ENCODE measurements around the gene MAPK4.

Gene MAPK4

GRCh38 chr18:50622320-50622719 is 62.4 kb downstream of the MAPK4 start:
- H3K79me2 ChIP-seq (ENCODE audit: insufficient read depth, low read length), result no peaks in the 10 kb centered on the region
- no peaks in the 10 kb centered on the region for H3K9me3 ChIP-seq (ENCODE audit: low read length)
- no peak for TF ChIP-seq CTCF (IDR thresholded peaks at IDR 0.05; ENCODE audit: low read length)
- TF ChIP-seq EZH2 (IDR thresholded peaks at IDR 0.05; ENCODE audit: borderline replicate concordance, low read length), result no peak
- H3F3A ChIP-seq (ENCODE audit: insufficient read depth, low read length), result no peaks in the 10 kb centered on the region
- no peak overlapping the region for H3K9ac ChIP-seq (ENCODE audit: low read length)
- H3K27me3 ChIP-seq (ENCODE audit: insufficient read depth, low read length), result no peaks in the 10 kb centered on the region
- H3K4me1 ChIP-seq (ENCODE audit: insufficient read depth, low read length, severe bottlenecking), result no peaks in the 10 kb centered on the region
- no peak overlapping the region for H3K4me2 ChIP-seq (ENCODE audit: low read length)
- H4K20me1 ChIP-seq (ENCODE audit: insufficient read depth, low read length), result no peaks in the 10 kb centered on the region
- no peaks in the 10 kb centered on the region for H3K36me3 ChIP-seq (ENCODE audit: insufficient read depth, low read length)
- no peak overlapping the region for H3K27ac ChIP-seq (ENCODE audit: low read depth, low read length, poor library complexity, severe bottlenecking)
- no peak overlapping the region for H3K4me3 ChIP-seq (ENCODE audit: low read depth, low read length, poor library complexity, severe bottlenecking)
- H3K9me2 ChIP-seq (ENCODE audit: low read depth, low read length), result no peaks in the 10 kb centered on the region
- no peak overlapping the region for H2AFZ ChIP-seq (ENCODE audit: low read length)

- Histone ChIP-seq H3K4me3 (ENCODE audit: low read depth, low read length, poor library complexity, severe bottlenecking) (no peak overlapping the region), H2AFZ (ENCODE audit: low read length) (no peak overlapping the region), H3K4me2 (ENCODE audit: low read length) (no peak overlapping the region), H3K36me3 (ENCODE audit: insufficient read depth, low read length) (no peaks in the 10 kb centered on the region), H3K27me3 (ENCODE audit: insufficient read depth, low read length) (no peaks in the 10 kb centered on the region), H3K27ac (ENCODE audit: low read depth, low read length, poor library complexity, severe bottlenecking) (no peak overlapping the region), H3K4me1 (ENCODE audit: insufficient read depth, low read length, severe bottlenecking) (no peaks in the 10 kb centered on the region), H4K20me1 (ENCODE audit: insufficient read depth, low read length) (no peaks in the 10 kb centered on the region), H3K79me2 (ENCODE audit: insufficient read depth, low read length) (no peaks in the 10 kb centered on the region), H3K9me2 (ENCODE audit: low read depth, low read length) (no peaks in the 10 kb centered on the region), H3K9ac (ENCODE audit: low read length) (no peak overlapping the region), H3F3A (ENCODE audit: insufficient read depth, low read length) (no peaks in the 10 kb centered on the region), H3K9me3 (ENCODE audit: low read length) (no peaks in the 10 kb centered on the region)
- TF ChIP-seq CTCF (IDR thresholded peaks at IDR 0.05; ENCODE audit: low read length) (no peak), EZH2 (IDR thresholded peaks at IDR 0.05; ENCODE audit: borderline replicate concordance, low read length) (no peak)
Measured at GRCh38 chr18:50622865-50623393, 63.0 kb downstream of the MAPK4 start.

GRCh38 chr18:50623694-50624352 is 63.9 kb downstream of the MAPK4 start:
- Histone ChIP-seq H3K36me3 (ENCODE audit: insufficient read depth, low read length) (no peaks in the 10 kb centered on the region), H3K27me3 (ENCODE audit: insufficient read depth, low read length) (no peaks in the 10 kb centered on the region), H3K4me3 (ENCODE audit: low read depth, low read length, poor library complexity, severe bottlenecking) (no peak overlapping the region), H3K9me3 (ENCODE audit: low read length) (no peaks in the 10 kb centered on the region), H3K27ac (ENCODE audit: low read depth, low read length, poor library complexity, severe bottlenecking) (no peak overlapping the region), H3K9me2 (ENCODE audit: low read depth, low read length) (no peaks in the 10 kb centered on the region), H4K20me1 (ENCODE audit: insufficient read depth, low read length) (no peaks in the 10 kb centered on the region), H3K9ac (ENCODE audit: low read length) (no peak overlapping the region), H3K4me2 (ENCODE audit: low read length) (no peak overlapping the region), H3F3A (ENCODE audit: insufficient read depth, low read length) (no peaks in the 10 kb centered on the region), H2AFZ (ENCODE audit: low read length) (no peak overlapping the region), H3K79me2 (ENCODE audit: insufficient read depth, low read length) (no peaks in the 10 kb centered on the region), H3K4me1 (ENCODE audit: insufficient read depth, low read length, severe bottlenecking) (no peaks in the 10 kb centered on the region)
- TF ChIP-seq CTCF (IDR thresholded peaks at IDR 0.05; ENCODE audit: low read length) (no peak), EZH2 (IDR thresholded peaks at IDR 0.05; ENCODE audit: borderline replicate concordance, low read length) (no peak)
